COR-L47 (cell line): ENCODE results near the gene ARHGAP26.
"Not testable (repeated sequence)": the region's sequence is repeated elsewhere in the genome, so short reads cannot be mapped to it uniquely, and the experiment has no call there.

Experiments
- DNase-seq: peaks from one replicate; lab custom pipeline; 2025; lab: John Stamatoyannopoulos, UW

The ARHGAP26 gene

DNA sequence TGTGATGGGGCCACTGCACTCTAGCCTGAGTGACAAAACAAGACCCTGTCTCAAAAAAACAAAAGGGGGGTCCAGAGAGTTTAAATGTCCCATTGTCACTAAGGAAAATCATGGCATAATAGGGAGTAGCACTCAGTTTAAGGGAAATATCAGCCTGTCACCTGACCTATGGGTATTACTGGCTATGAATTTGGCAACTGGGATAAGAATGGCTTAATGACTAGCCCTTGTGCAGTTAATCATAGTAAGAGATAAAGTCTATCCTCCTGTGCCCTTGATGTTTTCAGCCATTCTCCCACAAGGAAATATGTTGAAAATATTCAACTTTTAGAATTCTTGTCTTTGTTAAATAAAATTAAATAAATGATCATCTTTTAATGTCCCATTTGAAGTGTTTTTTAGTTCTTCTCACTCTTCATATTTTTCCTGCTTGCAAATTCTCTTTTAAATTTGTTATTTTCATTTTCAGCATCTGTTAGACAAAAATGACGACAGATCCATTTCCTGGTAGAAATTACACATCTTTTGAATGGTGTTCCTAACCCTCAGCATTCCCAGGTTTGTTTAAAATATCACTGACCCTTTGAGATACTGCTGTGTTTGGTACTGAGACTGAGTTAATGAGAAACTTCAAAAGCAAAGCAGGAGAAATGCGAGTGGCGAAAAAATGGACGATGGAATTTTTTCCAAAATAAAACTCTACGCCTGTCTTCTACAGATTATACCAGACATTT lies 191.4 kb downstream of the ARHGAP26 start:
- DNase-seq = no peak

DNA sequence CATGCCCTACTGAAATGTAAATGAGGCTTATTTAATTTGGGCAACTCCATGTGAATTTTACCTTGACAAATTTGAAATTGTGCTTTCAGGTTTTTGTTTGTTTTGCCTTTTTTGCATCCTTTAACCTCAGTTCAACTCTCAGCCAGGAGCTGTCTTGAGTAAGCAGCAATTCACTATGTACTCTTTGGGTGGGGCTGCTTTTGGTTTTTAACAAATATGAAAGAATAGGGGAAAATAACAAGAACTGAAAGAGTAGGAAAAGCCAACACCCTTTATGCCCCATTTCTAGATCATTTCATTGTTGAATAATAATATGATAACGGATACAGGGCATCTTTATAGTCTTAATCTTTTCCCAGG lies 192.0 kb downstream of the ARHGAP26 start:
- no peak for DNase-seq

DNA sequence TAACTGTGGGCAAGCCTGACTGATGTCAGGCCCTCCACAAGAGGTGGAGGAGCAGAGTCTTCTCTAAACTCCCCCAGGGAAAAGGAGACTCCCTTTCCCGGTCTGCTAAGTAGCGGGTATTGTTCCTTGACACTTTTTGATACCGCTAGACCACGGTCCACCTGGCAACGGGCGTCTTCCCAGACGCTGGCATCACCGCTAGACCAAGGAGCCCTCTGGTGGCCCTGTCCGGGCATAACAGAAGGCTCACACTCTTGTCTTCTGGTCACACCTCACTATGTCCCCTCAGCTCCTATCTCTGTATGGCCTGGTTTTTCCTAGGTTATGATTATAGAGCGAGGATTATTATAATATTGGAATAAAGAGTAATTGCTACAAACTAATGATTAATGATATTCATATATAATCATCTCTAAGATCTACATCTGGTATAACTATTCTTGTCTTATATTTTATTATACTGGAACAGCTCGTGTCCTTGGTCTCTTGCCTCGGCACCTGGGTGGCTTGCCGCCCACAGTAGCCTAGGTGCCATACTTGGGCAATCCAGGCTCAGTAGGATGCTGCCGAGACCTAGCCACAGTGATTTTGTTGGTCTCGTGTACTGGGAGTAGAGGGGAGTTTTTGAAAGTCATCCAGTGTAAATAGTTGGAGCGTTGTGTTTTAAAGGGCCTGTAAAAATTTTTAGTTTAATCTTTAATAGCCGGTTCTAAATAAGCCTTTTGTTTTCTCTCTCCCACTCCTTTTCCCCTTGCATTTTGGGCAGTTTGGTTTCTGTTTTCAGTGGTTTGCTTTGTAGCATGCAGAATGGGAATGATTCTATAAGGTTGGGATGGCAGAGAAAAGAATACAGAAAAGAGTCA lies 195.3 kb downstream of the ARHGAP26 start:
- not testable (repeated sequence) for DNase-seq

DNA sequence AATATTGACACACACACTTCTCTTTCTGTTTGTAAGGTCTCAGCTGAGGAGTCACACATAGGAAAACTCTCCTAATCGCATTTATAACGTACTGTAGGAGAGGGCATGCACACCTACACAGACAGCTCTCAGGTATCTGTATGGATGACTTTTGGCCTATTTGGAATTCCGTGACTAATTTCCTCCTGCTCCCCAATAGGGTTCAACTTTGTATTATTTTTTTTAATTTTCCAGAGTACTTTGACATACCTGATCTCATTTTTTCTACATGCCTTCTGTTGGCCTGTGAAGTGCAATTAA lies 195.9 kb downstream of the ARHGAP26 start:
- DNase-seq = no peak

DNA sequence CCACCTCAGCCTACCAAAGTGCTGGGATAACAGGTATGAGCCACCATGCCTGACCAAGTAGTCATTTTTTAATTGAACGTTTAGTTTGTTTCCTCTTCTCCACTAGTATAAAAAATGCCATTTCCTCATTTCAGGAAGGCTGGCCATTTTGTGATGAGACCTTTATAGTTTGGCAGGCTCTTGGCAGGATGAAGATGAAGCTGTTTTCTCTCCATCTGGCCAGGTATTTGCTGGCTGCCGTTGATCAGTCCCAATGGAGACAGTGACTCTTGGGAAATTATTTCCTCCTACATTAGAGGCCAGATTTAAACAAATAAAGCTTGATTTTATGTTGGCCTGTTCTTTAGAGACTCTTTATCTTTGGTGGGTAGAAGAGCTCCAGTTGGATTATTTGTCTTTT lies 199.0 kb downstream of the ARHGAP26 start:
- DNase-seq = no peak

DNA sequence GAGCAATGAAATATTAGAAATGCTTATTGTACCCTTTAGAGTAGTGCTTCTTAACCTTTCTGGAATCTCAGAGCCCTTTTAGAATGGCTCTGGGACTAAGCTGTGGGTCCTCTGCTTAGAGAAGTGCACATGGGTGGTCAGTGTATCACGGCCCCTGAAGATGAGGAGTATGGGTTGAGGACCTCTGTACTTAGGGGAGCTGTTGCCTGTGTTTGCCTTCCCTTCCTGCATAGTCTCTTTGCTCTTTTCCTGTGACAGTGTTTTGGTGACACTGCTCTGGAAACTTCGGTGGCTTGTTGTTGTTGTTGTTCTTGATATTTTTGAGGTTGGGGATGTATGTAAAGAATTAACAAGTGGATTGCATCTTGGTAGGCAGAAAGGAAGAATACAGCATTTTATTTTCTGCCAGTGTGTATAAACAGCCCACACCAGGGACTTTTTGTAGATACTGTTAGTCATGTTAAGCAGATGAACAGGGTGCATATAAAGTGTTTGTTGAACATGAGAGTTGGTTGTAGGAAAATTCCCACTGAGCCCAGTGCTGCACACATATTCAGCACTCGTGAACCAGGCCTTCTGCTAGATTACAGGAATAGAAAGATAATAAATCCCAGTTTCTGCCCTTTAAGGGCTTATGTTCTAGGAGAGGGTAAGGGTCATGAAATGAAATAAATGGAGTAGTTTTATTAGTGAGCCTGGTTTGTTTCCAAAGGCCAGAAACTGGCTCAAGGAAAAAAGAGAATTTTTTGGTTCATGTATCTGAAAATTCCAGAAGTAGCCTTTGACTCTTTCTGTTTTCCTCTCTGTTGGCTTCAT lies 199.7 kb downstream of the ARHGAP26 start:
- no peak for DNase-seq

DNA sequence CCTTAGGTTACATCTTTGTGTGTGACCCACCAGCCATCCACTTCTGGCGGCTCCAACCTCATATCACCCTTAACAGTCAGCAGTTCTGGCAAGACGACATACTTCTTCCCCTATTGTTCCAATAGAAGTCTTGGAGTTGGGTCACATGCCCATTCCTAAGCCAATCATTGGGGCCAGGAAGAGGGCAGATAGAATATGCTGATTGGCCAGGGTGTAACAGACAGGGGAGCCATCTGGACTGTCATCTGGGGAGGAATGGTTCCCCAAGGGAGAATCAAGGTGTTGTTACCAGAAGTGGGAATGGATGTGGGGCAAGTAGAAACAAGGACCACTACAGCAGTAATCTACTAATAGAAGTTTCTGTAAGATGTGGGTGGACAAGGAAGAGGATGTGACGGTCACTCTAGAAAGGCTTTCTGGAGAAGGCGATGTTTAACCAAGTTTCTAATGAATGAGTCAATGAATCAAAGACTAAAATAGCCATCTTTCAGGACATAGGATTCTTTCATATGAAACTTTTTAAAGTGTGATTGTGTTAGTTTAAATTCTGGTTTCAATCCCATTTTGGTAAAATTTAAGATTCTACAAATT lies 200.4 kb downstream of the ARHGAP26 start:
- no peak for DNase-seq

DNA sequence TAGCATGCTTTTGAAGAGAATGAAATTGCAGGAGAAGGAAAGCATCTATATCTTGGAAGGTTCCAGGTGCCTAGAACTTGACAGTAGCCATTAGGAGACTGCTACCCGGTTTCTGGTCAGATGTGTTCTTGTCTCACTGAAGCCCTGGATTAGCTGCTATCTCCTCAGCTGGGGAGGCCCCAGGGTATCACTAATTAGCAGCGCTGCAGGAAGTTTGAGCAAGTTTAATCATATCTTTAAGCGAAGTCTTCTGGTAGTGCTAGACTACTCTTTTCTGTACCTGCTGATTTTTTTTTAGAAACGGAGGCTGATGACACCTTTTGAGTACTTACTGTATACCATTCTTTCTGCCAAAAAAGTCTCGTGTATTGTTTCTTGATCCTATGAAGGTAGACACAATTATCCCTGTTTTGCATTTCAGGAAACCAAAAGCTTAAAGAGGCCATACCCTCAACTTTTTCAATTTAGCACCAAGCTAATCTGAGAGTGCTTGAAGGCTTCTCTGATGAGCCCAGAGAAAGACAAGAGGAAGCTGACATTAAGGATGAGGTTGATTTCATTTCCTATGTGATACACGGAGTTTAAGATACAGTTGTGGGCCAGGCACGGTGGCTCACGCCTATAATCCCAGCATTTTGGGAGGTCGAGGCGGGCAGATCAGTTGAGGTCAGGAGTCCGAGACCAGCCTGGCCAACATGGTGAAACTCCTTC lies 201.3 kb downstream of the ARHGAP26 start:
- no peak for DNase-seq

DNA sequence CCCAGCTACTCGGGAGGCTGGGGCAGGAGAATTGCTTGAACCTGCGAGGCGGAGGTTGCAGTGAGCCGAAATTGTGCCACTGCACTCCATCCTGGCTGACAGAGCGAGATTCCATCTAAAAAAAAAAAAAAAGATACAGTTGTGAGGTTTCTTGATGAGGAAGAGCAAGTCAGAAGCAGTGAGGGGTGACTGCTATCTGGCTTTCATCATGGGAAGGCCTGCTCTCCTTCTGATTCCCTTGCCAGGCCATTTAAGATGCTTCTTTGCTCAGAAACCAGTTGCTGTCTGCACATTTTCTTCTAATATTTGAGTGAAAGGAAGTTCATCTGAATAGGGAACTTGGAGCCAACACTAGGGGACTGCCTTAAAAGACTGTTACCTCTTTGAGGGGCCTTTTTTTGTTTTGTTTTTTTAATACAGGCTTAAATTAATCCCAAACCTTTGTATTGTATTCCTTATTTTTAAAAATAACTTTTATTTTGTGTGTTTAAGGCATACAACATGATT lies 201.9 kb downstream of the ARHGAP26 start:
- DNase-seq = no peak

DNA sequence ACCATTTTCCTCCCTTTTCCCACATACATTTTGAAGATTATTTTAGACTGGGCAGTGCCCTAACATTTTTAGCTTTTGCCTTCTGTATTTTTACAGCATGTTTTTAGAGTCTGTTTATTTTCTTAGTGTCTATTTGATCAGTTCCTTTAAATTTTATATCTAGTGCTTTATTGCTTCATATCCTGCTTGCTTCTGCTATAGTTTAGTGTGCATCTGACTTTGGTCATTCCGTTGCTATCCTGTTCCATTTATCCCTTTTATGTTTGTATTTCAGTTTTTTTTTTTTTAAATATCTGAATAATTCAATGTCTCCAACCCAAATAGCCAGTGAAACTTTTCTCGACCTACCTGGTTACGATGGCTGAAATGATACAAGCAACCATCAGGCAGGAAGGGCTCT lies 203.8 kb downstream of the ARHGAP26 start:
- no peak for DNase-seq

DNA sequence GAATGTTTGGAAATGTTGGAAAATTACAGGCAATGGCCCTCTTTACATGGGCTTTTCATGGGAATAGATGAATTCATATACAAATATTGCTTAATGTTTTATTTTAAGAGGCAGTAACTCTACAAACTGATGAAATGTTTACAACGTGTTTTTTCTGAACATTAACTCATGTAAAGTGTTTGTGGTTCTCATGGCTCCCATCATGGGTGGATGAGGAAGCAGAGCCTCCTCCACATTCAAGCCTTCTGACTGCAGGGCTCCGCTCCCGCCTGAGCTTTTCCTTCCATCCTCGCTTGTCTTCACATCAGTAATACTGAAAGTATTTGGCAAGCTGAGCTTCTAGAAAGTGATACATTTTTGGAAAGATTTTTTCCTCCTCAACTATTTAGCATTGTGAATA lies 204.2 kb downstream of the ARHGAP26 start:
- DNase-seq = no peak

DNA sequence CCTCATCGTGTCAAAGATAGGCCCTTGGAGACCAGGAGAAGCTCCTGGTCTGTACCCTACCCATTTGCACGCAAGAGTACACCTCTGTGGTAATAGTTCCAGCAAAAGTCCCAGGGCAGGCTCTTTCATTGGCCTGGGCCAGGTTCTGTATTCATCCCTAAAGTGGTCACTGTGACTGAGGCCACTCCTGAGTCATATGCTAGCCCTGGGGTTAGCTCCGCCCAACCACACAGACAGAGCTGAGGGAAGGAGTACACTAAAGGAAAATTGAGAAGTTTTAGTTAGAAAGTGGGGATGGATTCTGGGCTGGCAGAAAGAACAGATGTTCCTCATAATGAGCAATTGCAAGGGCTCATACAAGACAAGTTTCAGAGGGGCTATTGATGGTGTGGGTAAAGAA lies 206.7 kb downstream of the ARHGAP26 start:
- DNase-seq = no peak

DNA sequence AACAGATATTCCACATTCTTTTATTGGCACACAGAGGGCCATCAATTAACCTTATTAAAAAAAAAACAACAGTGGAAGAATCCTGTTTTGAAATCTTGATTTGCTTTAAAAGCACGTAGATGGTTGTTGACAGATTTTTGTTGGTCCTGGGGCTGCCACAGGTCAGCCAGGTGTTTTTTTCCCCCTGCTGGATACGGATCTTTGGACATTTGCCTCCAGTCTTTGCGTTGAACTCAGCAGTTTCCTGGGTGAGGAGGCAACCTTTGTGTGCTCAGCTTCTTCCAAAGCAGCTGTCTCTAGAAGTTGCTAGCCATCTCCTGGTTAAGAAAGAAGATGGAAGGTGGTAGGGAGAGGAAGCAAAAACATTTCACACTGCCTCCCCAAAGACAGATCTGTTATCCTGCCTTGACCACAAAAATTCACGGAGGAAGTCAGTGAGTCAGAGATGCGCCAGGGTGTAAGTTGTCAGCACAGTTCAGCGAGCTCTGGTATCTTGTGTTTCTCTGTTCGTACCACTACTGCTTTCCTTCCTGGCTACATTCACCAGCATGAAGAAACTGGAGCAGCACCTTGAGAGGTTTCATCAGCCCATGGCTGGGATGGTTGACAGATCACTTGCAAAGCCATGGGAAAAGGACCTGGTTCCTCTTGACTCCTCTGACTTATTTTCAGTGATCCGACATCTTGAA lies 207.3 kb downstream of the ARHGAP26 start:
- no peak for DNase-seq

DNA sequence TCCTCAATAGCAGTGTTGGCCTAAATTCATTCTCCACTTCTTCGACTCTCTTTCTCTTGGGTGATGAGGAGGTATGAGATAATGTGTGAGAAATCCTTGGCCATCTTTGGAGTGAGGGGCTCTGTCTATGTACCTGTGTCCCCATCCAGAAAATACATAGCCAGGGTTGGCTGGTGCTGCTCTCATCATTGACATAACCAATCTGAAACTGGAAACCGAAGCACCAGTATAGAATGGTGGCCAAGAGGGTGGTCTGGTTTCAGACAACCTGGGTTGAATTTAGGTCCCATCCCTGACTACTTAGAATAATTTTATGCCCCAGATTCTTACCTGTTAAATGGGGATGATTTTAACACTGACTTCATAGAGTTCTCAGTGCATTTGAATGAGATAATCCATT lies 208.1 kb downstream of the ARHGAP26 start:
- no peak for DNase-seq

DNA sequence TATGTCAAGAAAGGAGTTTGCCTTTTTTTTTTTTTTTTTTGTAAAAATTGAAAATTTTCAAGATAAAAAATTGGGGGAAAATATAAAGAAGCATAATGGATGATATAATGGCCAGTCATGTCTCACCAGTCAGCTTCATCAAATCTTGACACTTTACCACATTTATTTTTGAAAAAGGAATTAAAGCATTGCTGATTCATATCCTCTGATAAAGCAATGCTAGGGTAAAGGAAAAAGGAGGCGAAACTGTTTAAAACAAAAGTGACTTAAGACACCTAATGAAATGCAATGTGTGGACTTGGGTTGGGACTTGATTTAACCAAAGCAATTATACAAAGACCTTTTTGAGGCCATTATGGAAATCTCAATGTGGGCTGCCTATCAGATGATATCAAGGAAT lies 208.5 kb downstream of the ARHGAP26 start:
- DNase-seq = no peak

DNA sequence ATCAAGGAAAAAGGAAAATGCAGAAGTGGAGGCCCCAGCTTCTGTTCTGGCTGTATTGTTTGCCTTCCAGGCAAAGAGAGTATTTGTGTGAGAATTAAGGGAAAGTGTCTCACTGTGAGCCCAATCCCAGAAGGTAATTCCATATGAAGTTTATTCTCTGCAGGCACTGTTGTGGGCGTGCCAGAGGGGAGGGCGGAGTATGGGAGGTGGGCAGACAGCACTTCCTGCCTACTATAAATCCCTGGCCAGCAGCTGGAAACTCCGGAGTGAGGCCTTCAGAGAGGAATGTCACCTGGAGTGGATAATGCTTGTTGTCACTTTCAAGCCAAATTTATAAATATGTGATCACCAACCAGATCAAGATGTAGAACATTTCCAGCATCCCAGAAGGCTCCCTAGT lies 209.5 kb downstream of the ARHGAP26 start:
- no peak for DNase-seq

DNA sequence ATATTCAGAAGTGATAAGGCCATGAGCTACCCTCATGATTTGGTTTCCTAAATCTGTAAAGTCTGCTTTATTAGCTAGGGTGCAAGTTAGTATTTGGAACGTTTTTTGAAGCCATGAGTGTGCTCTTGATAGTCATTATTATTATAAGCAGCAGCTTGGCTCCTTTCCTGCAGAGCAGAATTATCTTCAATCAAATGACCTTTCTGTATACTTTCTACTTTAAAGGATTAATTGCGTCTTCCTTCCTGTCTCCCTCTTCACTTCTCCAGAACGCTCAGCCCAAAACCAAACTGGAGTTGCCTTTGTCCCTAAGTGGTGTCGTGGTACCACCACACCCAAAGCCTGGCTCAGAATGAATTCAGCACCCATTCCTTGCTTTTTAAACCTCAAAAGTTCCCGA lies 211.3 kb downstream of the ARHGAP26 start:
- DNase-seq = no peak

DNA sequence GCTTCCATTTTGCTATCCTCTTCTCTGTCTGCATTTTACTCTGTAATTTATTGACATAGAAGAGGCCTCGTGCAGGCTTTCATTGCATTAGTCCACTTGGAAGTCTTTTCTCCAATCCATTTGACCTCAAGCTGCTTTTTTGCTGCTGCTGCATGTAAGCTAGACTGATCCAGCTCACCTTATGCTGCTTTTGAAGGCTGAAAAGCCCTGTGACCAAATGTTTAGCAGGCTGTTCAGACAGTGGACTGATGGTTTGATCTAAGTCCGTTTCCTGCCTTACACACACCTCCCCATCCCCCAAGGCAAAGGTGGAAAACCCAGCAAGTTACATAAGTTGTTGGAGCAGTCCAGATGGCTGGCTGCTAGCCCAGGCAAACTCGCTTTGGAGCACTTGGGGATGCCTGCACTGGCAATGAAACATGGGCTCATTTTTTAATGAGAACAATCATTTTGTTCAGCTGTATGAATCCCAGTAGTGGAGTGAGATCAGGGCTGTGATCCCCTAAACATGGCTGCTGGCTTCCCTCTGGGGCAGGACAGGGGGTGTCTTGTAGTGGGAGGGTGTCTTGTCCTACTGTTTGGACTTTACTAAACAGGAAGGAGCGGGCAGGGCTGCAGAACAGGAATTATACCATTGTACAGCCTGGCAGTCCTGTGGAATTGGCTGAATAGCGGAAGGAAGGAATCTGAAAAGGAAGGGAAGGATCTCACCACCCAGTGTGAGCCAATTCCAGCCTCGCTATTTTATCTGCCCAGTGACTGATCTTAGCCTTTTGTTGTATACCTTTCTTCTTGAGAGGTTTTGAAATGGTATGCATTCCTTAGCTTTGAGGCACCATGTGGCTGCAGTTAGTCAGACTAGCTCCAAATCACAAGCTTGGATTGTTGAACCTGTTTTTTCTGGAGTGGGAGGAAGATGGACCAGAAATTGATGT lies 212.0 kb downstream of the ARHGAP26 start:
- no peak for DNase-seq

DNA sequence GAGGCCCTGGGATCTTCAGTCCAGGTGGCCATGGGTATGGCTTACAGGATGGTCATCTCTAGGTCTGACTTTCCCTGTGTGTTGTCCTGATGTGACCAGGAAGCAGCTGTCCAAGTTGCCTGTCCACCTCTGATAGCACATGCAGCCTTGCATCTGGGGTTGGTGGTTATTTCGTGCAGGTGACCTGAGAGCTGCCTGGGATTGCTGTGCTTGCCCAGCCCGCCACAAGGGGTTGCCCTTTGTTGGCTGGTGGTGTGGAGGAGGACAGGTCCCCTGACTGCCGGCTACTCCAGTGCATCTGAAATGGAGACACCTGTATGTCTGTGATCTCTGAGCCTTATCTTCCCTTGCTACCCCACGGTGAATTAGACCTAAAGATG lies 212.6 kb downstream of the ARHGAP26 start:
- DNase-seq = no peak

DNA sequence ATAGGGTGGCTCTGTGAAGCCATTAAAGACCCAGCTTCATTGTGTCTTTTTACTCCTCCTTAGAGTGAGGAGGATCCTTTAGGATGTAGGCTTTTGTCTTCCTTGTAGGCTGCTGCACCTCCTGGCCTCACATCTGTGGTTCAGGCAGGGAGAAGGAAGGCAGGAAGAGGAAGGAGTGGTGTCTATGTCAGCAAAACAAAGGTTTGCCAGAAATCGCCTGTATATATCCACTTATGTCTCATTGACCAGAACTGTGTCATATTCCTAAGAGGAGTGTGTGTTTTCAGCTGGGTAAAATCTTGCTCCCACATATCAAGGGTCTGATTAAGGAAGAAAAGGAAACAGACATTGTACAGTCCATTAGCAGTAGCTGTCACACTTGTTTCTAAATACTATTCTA lies 213.8 kb downstream of the ARHGAP26 start:
- DNase-seq = no peak
